ENCODE measurements around the gene FAM133A. TPM values are rescaled to one million over a fixed set of nuclear protein-coding genes. Genes with fewer than 3 reads are reported as not detected.

Gene FAM133A
- total RNA-seq, 1 donor from 2014 or later, result 0.98 TPM

GRCh38 chrX:93695981-93696380 is 22.0 kb downstream of the FAM133A start:
- Mint-ChIP-seq H3K4me3 (no peak overlapping the region), H3K27ac (no peak overlapping the region), H3K36me3 (no peaks in the 10 kb centered on the region), H3K4me1 (no peaks in the 10 kb centered on the region), H3K27me3 (ENCODE audit: low read depth) (peaks cover 6% of the 10 kb centered on the region), H3K9me3 (no peaks in the 10 kb centered on the region)
- no peak for DNase-seq (ENCODE audit: low spot score in 2 of 2, unreplicated experiment in 2 of 2)
- no peak for TF ChIP-seq CTCF (IDR thresholded peaks at IDR 0.05; ENCODE audit: unreplicated experiment)

- DNase-seq (ENCODE audit: low spot score in 2 of 2, unreplicated experiment in 2 of 2), result no peak
- H3K27ac Mint-ChIP-seq, result no peak overlapping the region
- no peaks in the 10 kb centered on the region for H3K36me3 Mint-ChIP-seq
- no peak for TF ChIP-seq CTCF (IDR thresholded peaks at IDR 0.05; ENCODE audit: unreplicated experiment)
- H3K27me3 Mint-ChIP-seq (ENCODE audit: low read depth), result peaks cover 12% of the 10 kb centered on the region
- peaks cover 5% of the 10 kb centered on the region for H3K9me3 Mint-ChIP-seq
- H3K4me3 Mint-ChIP-seq, result no peak overlapping the region
- H3K4me1 Mint-ChIP-seq, result no peaks in the 10 kb centered on the region
These were observed 29.7 kb downstream of the FAM133A start for GRCh38 chrX:93703701-93704100.

- H3K36me3 Mint-ChIP-seq, result no peaks in the 10 kb centered on the region
- H3K4me3 Mint-ChIP-seq, result no peak overlapping the region
- no peaks in the 10 kb centered on the region for H3K9me3 Mint-ChIP-seq
- no peaks in the 10 kb centered on the region for H3K4me1 Mint-ChIP-seq
- H3K27me3 Mint-ChIP-seq (ENCODE audit: low read depth), result peaks cover 5% of the 10 kb centered on the region
- H3K27ac Mint-ChIP-seq, result no peak overlapping the region
- no peak for DNase-seq (ENCODE audit: low spot score in 2 of 2, unreplicated experiment in 2 of 2)
- TF ChIP-seq CTCF (IDR thresholded peaks at IDR 0.05; ENCODE audit: unreplicated experiment), result no peak
These were observed 37.1 kb downstream of the FAM133A start for GRCh38 chrX:93711076-93711475.

- no peak overlapping the region for H3K27ac Mint-ChIP-seq
- DNase-seq (ENCODE audit: low spot score in 2 of 2, unreplicated experiment in 2 of 2), result no peak
- H3K4me1 Mint-ChIP-seq, result peaks cover 9% of the 10 kb centered on the region
These were observed 67.8 kb downstream of the FAM133A start for GRCh38 chrX:93741811-93742210.

GRCh38 chrX:93760163-93760562 is 86.2 kb downstream of the FAM133A start:
- Mint-ChIP-seq H3K27me3 (ENCODE audit: low read depth) (no peaks in the 10 kb centered on the region), H3K27ac (no peak overlapping the region), H3K4me3 (no peak overlapping the region), H3K36me3 (no peaks in the 10 kb centered on the region), H3K9me3 (peaks cover 3% of the 10 kb centered on the region), H3K4me1 (peaks cover 1% of the 10 kb centered on the region)
- no peak for DNase-seq (ENCODE audit: low spot score in 2 of 2, unreplicated experiment in 2 of 2)
- no peak for TF ChIP-seq CTCF (IDR thresholded peaks at IDR 0.05; ENCODE audit: unreplicated experiment)

More at GRCh38 chrX:93741811-93742210, 67.8 kb downstream of the FAM133A start:
- TF ChIP-seq CTCF (IDR thresholded peaks at IDR 0.05; ENCODE audit: unreplicated experiment), result no peak
- H3K4me3 Mint-ChIP-seq, result no peak overlapping the region
- peaks cover 1% of the 10 kb centered on the region for H3K27me3 Mint-ChIP-seq (ENCODE audit: low read depth)
- peaks cover 10% of the 10 kb centered on the region for H3K9me3 Mint-ChIP-seq
- no peaks in the 10 kb centered on the region for H3K36me3 Mint-ChIP-seq

Other genes with a start within 250 kb of the FAM133A start
- 25.0 to 26.0 TPM (median 25.4 TPM) in 3 replicates for gene NAP1L3, start 628 bp upstream of the FAM133A start, total RNA-seq

All from mesothelial cell of epicardium (in vitro differentiated cells).